Lung (tissue), 12 donors: Measurements from ENCODE around the gene LYPD1. TPM values are rescaled to one million over a fixed set of nuclear protein-coding genes. Genes with fewer than 3 reads are reported as not detected.

Experiments used
- ATAC-seq: fragments of 200-7000 bp; cut with Tn5 transposase; one replicate; pipeline ENCODE4 v1.9.1; 2020; ENCODE audit warnings: moderate number of reproducible peaks; ENCODE audit not compliant: insufficient read depth, low FRiP score
- DNase-seq, 3 donors: peaks; one replicate each; pipeline ENCODE4 v3.0.0-alpha.2; 2013 to 2017
- H3K27ac ChIP-seq, 2 donors: one replicate each; pipeline ENCODE4 v1.5.1; 2013; ENCODE audit warnings: mild to moderate bottlenecking in 2 of 2, moderate library complexity in 2 of 2, control low read depth in 1 of 2, inconsistent platforms in 1 of 2, low read depth in 1 of 2, low read length in 1 of 2
- H3K27me3 ChIP-seq, 3 donors: one replicate each; pipeline ENCODE4 v1.5.1; 2013; ENCODE audit warnings: low read length in 2 of 3; ENCODE audit not compliant: control insufficient read depth in 3 of 3, insufficient read depth in 3 of 3
- H3K36me3 ChIP-seq, 4 donors: one replicate each; pipeline ENCODE4 v1.5.1; 2013; ENCODE audit warnings: low read length in 4 of 4, mild to moderate bottlenecking in 1 of 4, moderate library complexity in 1 of 4; ENCODE audit not compliant: control insufficient read depth in 4 of 4, insufficient read depth in 4 of 4
- H3K4me1 ChIP-seq, 5 donors: one replicate each; pipeline ENCODE4 v1.5.1; 2013; ENCODE audit warnings: low read length in 5 of 5, mild to moderate bottlenecking in 2 of 5, moderate library complexity in 1 of 5; ENCODE audit not compliant: control insufficient read depth in 5 of 5, insufficient read depth in 5 of 5
- H3K4me3 ChIP-seq: one replicate; pipeline ENCODE4 v1.5.1; 2013; ENCODE audit warnings: mild to moderate bottlenecking, control low read depth, moderate library complexity
- H3K9ac ChIP-seq, 2 donors: one replicate each; pipeline ENCODE4 v1.5.1; 2013; ENCODE audit warnings: low read length in 2 of 2, control low read depth in 1 of 2; ENCODE audit not compliant: insufficient read depth in 1 of 2
- H3K9me3 ChIP-seq, 4 donors: one replicate each; pipeline ENCODE4 v1.5.1; 2013; ENCODE audit warnings: low read length in 3 of 4, mild to moderate bottlenecking in 1 of 4, moderate library complexity in 1 of 4; ENCODE audit not compliant: control insufficient read depth in 4 of 4, insufficient read depth in 3 of 4
- WGBS, 2 donors: extraction: QIAGEN DNeasy Blood & Tissue Kit; methylation state at CpG; one replicate each; pipeline ENCODE4 v1.1.7; 2013; 5-methylcytosine and 5-hydroxymethylcytosine counted together
- polyA plus RNA-seq, 2 donors: library from polyadenylated mRNA; stranded (reverse); fragments of 200-250 nt; gene quantifications; one replicate each; pipeline ENCODE4 v1.2.1, GENCODE V29; 2013
- total RNA-seq, 2 donors: library from RNA; depleted of rRNA in 1 of 2; stranded (reverse); fragments of >200 nt in 1 of 2; gene quantifications; one replicate each; pipeline ENCODE4 v1.2.1, GENCODE V29; 2014 to 2021
- TF ChIP-seq, protein P1 (sequence below): IDR thresholded peaks from 2 replicates; pipeline ENCODE4 v1.5.1; 2012; ENCODE audit warnings: mild to moderate bottlenecking; ENCODE audit errors: control extremely low read depth, extremely low read depth
- donor health status: control.
- donor health status: control.
- donor health status: Bipolar disorder and iron deficiency.
- donor health status: healthy.
- donor health status: DM: yes; HTN: yes; CAD: no.

The LYPD1 gene
- total and polyA plus RNA-seq, 4 donors, result 0.28 to 6.6 (median 3.4) TPM

- Histone ChIP-seq H3K4me3 (no peak overlapping the region), H3K9me3 (no peaks in the 10 kb centered on the region), H3K9ac (no peak overlapping the region), H3K27me3 (no peaks in the 10 kb centered on the region), H3K36me3 (no peaks in the 10 kb centered on the region), H3K4me1 (no peaks in the 10 kb centered on the region), H3K27ac (no peak overlapping the region)
- TF ChIP-seq, protein P1, sequence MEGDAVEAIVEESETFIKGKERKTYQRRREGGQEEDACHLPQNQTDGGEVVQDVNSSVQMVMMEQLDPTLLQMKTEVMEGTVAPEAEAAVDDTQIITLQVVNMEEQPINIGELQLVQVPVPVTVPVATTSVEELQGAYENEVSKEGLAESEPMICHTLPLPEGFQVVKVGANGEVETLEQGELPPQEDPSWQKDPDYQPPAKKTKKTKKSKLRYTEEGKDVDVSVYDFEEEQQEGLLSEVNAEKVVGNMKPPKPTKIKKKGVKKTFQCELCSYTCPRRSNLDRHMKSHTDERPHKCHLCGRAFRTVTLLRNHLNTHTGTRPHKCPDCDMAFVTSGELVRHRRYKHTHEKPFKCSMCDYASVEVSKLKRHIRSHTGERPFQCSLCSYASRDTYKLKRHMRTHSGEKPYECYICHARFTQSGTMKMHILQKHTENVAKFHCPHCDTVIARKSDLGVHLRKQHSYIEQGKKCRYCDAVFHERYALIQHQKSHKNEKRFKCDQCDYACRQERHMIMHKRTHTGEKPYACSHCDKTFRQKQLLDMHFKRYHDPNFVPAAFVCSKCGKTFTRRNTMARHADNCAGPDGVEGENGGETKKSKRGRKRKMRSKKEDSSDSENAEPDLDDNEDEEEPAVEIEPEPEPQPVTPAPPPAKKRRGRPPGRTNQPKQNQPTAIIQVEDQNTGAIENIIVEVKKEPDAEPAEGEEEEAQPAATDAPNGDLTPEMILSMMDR, result no peak
- 79 to 90% methylated on average over 5 of the region's 5 CpGs for WGBS, 2 donors
- DNase-seq (no peak), ATAC-seq (no peak)
These were observed 31.5 kb downstream of the LYPD1 start for GRCh38 chr2:132638313-132639040.

GRCh38 chr2:132636346-132636745, 33.7 kb downstream of the LYPD1 start:
- TF ChIP-seq, protein P1, result no peak
- ATAC-seq, result no peak
- H3K27ac ChIP-seq, result no peak overlapping the region
- H3K4me1 ChIP-seq, result no peaks in the 10 kb centered on the region
- DNase-seq, result no peak
- no peaks in the 10 kb centered on the region for H3K27me3 ChIP-seq
- no peak overlapping the region for H3K4me3 ChIP-seq
- no peaks in the 10 kb centered on the region for H3K36me3 ChIP-seq
- WGBS, 2 donors, result 47 to 67% methylated on average over 1 of the region's 1 CpG
- no peaks in the 10 kb centered on the region for H3K9me3 ChIP-seq
- no peak overlapping the region for H3K9ac ChIP-seq

DNA sequence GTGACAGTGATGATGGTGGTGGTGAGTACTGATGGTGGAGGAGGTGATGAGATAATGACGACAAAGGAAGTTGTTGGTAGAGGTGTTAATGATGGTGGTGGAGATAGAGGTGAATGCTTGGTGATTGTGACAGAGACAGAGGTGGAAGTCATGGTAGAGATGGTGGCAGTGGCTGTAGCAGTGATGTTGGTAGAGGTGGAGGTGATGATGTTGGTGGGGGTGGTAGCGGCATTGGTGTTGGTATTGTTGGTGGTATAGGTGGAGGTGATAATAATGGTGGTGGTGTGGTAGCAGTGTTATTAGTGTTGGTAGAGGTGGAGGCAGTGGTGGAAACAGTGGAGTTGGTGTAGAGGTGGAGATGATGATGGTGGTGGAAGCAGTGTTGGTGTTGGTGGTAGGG, 36.4 kb downstream of the LYPD1 start:
- no peak for DNase-seq

More for the DNA sequence above, 36.4 kb downstream of the LYPD1 start:
- H3K9ac ChIP-seq, result no peak overlapping the region
- no peak for ATAC-seq
- no peak overlapping the region for H3K4me3 ChIP-seq
- TF ChIP-seq, protein P1, result no peak
- H3K4me1 ChIP-seq, result no peaks in the 10 kb centered on the region
- WGBS, 2 donors, result 93 to 95% methylated on average over 2 of the region's 2 CpGs
- no peaks in the 10 kb centered on the region for H3K9me3 ChIP-seq
- no peak overlapping the region for H3K27ac ChIP-seq
- H3K27me3 ChIP-seq, result no peaks in the 10 kb centered on the region
- H3K36me3 ChIP-seq, result no peaks in the 10 kb centered on the region
